ENCODE measurements around the gene ZNF804A.
"Not testable (repeated sequence)": the region's sequence is repeated elsewhere in the genome, so short reads cannot be mapped to it uniquely, and the experiment has no call there.

Gene ZNF804A

GRCh38 chr2:184834699-184835397, 236.5 kb downstream of the ZNF804A start:
- DNase-seq (ENCODE audit: low spot score): no peak

GRCh38 chr2:184835398-184835715, 237.0 kb downstream of the ZNF804A start:
- DNase-seq (ENCODE audit: low spot score): no peak

GRCh38 chr2:184847331-184847730, 249.0 kb downstream of the ZNF804A start:
- no peak for DNase-seq (ENCODE audit: low spot score)

- no peak for DNase-seq (ENCODE audit: low spot score)
These were observed 251.2 kb downstream of the ZNF804A start for GRCh38 chr2:184849516-184849915.

GRCh38 chr2:184851576-184851975, 253.2 kb downstream of the ZNF804A start:
- no peak for DNase-seq (ENCODE audit: low spot score)

DNA sequence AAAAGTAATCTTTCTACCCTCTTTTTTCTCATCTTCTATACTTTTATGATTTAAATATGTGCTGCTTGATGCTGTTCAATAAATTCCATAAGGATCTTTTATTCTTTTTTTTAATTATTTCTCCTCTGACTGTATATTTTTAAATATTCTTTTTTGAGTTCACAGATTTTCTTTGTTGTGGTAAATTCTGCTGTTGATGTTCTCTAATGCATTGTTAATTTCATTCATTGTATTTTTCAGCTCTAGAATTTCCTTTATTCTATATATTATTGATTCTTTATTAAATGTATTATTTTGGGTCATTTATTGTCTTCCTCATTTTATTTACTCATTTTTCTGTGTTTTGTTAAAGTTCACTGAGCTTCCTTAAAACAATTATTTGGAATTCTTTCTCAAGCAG, 260.9 kb downstream of the ZNF804A start:
- DNase-seq (ENCODE audit: low spot score): no peak

DNA sequence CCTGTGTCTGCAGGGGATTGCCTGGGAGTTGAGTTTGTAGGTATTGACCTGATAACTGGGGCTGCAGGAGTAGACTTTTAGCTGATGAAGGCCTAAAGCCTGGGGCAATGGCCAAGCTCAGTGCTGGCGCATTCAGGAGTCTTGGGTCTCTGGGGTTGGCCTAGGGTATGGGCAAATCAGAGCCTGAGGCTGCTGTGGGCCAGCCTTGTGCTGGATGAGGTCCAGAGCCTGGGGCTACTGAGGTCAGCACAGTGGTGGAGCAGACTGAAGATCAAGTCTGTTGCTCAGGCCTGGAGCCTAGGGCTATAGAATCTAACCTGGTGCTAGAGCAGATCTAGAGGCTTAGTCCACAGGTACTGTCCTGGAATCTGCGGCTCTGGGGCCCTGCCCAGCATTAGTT, 262.4 kb downstream of the ZNF804A start:
- no peak for DNase-seq (ENCODE audit: low spot score)

GRCh38 chr2:184875212-184875611, 276.9 kb downstream of the ZNF804A start:
- no peak for DNase-seq (ENCODE audit: low spot score)

DNA sequence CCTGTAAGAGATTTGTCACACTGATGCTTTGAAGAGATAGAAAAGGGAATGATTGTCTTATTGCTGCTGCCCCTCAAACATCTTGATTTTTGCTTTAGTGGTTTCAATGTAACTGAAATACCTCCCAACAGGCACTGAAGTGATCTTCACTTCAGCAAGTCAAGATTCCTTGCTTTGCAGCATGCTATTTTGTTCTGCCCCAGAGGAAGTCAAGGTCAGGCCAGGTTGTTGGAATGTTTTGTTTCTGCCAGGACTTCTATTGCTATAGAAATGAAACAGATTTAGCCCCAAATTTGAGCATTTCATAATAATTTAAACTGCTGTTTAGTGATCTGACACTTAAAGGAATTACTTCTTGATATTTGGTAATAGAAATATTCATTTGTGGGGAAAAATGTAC, 277.6 kb downstream of the ZNF804A start:
- no peak for DNase-seq (ENCODE audit: low spot score)

DNA sequence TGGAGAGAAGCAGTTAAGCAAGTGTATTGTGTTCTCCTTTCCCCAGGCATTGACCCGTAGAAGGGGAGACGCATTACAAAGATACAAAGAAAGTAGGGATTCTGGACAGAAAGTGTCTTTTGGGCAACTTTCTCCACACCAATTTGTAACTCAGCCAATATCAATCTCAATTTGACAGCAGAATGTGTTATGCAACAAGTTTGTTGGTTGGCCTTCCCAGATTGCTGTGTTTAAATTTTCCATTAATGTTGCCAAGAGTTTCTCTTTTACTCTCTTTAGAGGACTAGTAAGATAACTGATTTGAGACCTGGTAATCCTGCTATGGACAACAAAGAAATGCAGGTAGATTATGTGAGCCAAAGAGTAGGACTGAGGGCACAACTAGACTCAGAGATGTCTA, 279.6 kb downstream of the ZNF804A start:
- DNase-seq (ENCODE audit: low spot score): no peak

GRCh38 chr2:184879671-184880070, 281.3 kb downstream of the ZNF804A start:
- no peak for DNase-seq (ENCODE audit: low spot score)

GRCh38 chr2:184886585-184886984, 288.3 kb downstream of the ZNF804A start:
- not testable (repeated sequence) for DNase-seq (ENCODE audit: low spot score)

DNA sequence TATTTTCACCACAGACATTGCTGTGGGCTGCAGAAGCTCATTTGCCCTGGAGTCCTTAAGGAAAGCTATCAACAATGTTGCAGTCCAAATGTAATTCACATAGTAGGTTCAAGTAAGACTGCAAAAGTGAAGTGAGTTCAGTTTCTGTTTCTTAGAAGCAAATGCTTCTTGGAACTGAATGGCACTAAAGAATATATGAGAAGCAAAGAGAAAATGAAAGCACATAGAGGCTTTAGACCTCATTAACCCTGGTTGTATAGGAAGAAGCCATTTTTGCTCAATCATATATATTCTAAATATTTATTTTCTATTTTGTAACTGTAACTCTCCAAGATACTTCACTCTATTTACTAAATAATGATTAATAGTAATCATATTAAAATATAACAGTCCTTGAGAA, 292.0 kb downstream of the ZNF804A start:
- no peak for DNase-seq (ENCODE audit: low spot score)

DNA sequence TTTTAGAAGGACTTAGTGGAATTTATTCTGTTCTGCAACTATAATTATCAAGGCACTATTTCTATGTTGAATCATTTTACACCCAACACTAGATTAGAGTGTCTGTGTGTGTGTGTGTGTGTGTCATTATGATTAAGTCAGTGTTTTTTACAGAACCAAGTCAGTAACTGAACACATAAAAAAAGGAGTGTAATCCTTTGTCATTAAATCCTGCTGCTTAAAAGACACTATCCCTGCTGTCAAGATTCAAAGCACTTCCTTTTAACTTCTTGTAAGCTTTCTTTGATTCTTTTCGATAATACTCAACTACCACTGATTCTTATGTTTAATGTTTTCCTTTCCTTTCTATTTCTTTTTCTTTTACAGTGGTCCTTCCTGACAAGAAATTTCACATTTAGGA, 306.7 kb downstream of the ZNF804A start:
- no peak for DNase-seq (ENCODE audit: low spot score)

GRCh38 chr2:184906160-184906559, 307.8 kb downstream of the ZNF804A start:
- no peak for DNase-seq (ENCODE audit: low spot score)

- DNase-seq (ENCODE audit: low spot score): no peak
These were observed 308.4 kb downstream of the ZNF804A start for GRCh38 chr2:184906709-184907108.

GRCh38 chr2:184908966-184909365, 310.6 kb downstream of the ZNF804A start:
- no peak for DNase-seq (ENCODE audit: low spot score)

DNA sequence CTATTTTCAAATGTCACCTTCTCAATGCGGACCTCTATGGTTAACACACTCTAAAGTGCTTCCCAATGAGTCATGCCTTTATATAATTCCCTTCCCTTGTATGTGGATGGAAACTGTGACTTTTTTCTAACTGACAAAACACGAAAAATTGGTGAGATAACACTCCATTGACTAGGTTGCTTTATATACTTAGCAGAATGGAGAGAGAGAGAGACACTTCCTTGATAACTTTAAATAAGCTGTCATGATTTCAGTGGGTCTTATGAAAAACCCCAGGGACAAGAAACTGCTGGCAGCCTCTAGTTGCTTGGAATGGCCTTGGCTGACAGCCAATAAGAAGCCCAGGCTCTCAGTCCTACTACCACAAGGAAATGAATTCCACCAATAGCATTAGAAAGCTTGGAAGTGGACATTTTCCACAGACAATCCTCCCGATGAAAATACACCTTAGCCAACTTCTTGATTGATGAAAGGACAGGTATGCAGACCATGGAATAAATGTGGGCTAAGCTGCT, 322.2 kb downstream of the ZNF804A start:
- no peak for DNase-seq (ENCODE audit: low spot score)

DNA sequence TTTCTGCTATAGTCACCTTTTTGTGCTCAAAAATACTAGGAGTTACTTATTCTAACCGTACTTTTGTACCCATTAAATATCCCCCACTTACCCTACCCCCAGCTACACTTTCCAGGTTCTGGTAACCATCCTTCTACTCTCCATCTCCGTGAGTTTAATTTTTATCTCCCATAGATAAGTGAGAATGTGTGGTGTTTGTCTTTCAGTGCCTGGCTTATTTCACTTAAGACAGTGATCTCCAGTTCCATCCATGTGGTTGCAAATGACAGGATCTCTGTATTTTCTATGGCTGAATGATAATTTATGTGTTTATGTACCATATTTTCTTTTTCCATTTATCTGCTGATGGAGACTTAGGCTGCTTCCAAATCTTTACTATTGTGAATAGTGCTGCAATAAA, 323.3 kb downstream of the ZNF804A start:
- DNase-seq (ENCODE audit: low spot score): no peak

GRCh38 chr2:184923751-184924150, 325.4 kb downstream of the ZNF804A start:
- no peak for DNase-seq (ENCODE audit: low spot score)

DNA sequence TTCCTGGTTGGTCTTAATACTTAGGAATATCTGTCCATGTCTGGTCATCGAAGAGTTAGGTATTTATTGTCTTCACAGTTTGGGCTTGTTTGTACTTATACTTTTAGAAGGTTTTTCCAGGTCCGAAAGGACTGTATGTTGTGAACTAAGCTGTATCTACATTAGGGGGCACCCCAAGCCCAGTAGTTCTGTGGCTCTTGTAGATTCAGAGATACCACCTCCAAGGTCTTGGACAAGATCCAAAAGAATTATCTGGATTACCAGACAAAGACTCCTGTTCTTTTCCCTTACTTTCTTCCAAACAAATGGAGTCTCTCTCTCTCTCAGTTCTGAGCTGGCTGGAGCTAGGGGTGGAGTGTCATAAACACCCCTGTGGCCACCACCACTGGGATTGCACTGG, 328.7 kb downstream of the ZNF804A start:
- no peak for DNase-seq (ENCODE audit: low spot score)

DNA sequence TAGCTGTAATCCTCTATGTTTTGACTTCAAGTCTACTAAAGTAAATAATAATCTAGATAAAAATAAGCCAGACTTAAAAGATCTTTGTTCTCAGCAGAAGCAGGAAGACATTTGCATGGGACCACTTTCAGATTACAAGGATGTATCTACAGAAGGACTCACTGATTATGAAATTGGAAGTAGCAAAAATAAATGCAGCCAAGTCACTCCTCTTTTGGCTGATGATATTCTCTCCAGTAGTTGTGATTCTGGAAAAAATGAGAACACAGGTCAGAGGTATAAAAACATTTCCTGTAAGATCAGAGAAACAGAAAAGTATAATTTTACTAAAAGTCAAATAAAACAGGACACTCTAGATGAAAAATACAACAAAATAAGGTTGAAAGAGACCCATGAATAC, 338.4 kb downstream of the ZNF804A start:
- no peak for DNase-seq (ENCODE audit: low spot score)

GRCh38 chr2:184938221-184938985, 340.1 kb downstream of the ZNF804A start:
- DNase-seq (ENCODE audit: low spot score): no peak

GRCh38 chr2:184945326-184945725, 347.0 kb downstream of the ZNF804A start:
- DNase-seq (ENCODE audit: low spot score): no peak

Data from CD4-positive, alpha-beta T cell treated with Interleukin-6 at 100 ng/mL for 8 hours (primary cell).